Measurements from ENCODE around the gene VPS18.

Gene VPS18

DNA sequence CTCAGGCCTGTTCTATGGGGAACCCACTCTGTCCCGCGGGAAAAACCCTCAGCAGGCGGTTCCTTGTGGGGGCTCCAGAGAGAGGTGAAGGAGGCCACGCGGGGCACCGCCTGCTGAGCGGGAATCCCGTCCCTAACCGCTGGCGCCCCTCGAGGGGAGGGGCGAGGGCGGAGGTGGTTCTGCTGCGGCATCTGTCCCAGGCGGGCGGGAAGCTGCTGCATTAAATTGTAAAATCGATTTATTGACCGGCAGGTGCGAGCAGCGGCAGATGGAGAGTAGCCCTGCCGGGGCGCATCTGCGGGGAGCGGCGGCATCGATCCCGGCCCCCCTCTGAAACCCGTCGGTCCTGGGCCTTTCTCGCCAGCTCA is 31.2 kb downstream of the VPS18 start:
- no peak for FAIRE-seq

DNA sequence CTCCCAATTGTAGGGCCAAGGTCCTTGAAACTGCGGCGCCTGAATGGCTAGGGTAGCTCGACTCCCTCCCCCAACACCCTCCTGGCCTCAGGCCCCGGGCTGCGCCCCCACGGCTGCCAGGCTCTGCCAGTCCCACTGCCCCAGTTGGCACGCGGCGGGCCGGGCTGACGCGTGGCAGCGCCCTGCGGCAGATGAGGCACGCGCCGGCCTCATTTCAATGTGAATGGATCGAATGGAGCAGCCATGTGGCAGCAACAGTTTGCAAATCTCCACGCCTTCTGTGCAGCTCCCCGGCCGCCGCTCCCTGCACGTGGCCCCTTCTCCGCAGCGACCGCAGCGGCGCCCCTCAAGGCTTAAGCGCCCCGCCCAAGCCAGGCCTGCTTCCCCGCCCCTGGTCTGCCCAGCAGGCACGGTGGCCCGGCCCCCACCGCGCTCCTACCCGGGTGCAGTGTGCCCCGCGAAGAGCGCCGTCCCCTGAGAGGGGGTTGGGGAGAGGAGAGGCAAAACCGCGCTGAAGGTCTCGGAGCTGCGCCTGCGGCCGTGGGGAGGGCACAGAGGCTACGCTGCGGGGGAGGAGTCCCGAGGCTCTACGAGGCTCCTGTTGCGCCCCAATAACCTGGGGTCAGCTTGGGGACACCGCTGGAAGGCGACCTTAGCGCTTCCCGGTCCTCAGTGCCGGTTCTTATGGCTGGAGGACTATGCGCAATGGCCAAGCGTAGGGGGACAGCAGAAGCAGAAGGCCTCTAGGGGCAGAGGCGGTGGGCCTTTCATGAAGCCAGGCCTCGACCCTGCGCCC is 31.8 kb downstream of the VPS18 start:
- no peak for FAIRE-seq

DNA sequence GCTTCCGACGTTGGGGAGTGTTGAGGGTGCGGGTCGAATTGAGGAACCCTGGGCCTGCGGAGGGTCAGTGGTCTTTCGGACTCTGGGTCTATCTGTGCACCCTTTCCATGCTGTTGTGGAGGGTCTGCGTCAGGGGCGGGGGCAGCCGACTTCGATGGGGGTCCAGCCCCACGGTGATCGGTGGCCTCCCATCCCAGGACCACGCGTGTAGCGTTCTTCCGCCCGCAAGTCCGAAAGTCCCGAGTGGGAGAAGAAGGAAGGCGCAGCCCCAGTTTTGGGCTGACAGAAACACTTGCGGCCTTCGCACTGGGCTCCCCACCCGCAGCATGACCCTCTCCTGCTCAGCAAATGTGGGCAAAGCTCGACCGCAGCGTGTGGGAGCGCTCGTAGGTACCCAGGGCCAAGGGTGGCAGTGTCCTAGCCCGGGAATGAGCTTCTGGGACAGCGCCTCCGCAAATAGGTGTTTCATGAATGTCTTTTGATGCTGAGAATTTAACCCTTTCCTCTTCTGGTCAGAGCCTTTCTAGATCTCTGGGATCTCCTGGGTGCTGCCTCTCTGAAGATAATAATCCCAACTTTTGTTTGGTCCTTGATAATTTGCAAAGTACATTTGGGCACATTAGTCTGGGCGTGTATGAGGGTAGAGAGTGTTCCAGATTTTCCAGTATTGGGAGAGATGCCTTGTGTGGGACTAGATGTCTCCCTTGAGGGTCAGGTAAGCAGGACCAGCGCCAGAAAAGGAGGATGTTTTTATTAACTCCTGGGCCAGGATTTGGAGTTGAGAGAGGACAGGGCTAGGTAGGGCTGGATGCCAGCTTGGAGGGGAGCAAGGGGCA is 32.6 kb downstream of the VPS18 start:
- no peak for FAIRE-seq

DNA sequence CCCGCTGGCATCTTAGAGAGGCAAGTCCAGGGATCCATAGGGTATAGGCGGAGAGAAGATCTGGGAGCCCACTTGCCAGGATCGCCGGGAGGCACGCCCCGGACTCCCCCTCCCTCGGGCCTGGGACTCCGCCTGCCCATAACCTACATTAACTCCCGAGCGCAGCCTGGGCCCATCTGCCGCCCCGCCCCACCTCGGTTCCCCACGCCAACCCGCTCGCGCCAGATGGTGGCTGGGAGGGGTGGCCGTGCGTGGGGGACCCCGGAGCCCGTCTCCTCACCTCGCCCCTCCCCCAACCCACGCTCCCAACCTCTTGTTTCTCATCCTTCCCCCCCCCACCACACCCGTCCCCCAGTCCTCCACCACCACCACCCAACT is 33.2 kb downstream of the VPS18 start:
- no peak for FAIRE-seq

DNA sequence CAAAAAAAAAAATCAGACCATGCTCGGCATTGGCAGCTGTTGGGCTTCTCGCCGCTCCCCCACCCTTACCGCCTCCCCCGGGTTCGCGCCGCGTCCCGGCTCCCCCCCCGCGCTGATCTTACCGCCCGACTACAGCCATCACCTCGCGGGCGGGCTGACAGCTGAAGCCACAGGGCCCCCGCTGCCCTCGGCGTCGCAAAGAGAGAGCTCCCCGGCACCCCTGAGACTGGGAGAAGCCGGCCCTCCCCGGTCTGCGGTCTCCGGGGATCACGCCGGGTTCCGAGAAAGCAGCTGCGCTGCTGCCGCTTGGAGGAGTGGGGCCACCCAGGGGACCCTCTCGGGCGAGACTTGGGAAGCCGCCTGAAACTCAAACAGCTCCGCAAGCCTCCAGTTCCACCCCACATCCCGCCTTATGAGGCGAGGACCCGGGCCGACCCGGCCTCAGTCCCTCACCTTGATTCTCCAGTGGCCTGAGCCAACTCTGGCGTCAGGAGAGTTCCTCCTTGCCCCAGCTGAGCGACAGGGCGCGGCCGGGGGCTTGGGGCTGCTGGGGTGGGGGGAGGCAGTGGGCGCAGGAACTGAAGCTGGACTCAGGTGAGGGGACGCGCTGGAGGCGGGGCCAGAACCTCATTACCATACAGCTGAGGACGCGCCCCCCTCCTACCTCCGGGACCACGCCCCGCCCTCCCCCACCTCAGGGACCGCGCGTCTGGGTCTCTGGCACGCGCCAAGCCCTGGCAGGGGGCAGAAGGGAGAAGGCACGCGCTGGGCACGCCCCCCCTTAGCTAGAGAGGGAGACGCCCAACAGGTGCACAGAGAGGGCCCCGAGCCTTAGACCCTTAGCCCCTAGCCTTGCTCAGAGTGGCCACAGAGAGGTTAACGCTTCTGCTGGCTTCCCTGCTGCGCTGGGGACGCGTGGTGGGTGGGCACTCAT is 33.9 kb downstream of the VPS18 start:
- FAIRE-seq: no peak

DNA sequence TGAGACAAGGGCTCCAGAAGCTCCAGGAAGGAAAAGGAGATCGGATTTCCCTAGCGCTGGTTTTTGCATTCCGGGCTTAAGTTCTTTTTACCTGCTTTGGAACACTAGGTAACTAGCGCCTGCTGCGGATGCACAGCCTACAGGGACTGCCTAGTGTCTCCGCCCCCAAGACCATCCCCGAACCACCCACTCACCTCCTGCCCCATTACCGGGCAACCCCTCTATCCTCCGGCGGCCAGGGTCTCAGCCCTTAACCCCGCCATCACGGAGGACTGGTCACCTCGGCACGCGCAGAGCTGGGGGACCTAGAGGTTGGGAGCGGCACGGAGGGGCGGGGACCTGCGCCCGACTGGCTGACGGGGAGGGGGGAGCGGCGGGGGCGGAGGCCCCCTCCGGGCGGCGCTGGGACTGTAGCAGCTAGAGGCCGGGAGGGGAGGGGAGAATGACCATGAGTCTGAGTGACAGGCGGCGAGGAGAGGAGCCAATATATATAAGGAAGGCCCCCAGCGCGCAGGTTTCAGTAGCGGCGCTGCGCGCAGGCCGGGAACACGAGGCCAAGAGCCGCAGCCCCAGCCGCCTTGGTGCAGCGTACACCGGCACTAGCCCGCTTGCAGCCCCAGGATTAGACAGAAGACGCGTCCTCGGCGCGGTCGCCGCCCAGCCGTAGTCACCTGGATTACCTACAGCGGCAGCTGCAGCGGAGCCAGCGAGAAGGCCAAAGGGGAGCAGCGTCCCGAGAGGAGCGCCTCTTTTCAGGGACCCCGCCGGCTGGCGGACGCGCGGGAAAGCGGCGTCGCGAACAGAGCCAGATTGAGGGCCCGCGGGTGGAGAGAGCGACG is 34.8 kb downstream of the VPS18 start, which contains the start of gene DLL4:
Gene DLL4, plus strand, starts transcription at position 520 of the 839 bp plus-strand sequence. CDS start 329 bp downstream, outside the sequence.
- no peak for FAIRE-seq

DNA sequence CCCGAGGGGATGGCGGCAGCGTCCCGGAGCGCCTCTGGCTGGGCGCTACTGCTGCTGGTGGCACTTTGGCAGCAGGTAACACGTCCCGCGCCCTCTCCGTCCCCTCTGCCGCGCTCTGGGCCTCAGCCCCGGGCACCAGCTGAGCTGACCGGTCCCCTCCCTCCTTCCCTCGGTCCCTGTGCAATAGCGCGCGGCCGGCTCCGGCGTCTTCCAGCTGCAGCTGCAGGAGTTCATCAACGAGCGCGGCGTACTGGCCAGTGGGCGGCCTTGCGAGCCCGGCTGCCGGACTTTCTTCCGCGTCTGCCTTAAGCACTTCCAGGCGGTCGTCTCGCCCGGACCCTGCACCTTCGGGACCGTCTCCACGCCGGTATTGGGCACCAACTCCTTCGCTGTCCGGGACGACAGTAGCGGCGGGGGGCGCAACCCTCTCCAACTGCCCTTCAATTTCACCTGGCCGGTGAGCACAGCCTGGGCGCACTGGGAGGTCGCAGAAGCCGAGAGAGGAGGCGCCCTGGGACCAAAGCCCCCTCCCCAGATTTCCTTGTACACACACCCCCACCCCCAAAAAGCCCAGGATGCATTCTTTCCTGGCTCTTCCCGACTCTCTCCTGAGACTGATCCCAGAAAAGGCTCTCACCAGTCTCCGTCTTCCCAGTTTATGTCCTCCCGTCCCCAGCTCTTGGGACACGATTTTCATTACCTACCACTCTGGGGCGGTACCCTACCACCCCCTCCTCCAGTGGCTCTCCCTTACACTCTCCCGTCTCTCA is 35.6 kb downstream of the VPS18 start:
- no peak for FAIRE-seq

DNA sequence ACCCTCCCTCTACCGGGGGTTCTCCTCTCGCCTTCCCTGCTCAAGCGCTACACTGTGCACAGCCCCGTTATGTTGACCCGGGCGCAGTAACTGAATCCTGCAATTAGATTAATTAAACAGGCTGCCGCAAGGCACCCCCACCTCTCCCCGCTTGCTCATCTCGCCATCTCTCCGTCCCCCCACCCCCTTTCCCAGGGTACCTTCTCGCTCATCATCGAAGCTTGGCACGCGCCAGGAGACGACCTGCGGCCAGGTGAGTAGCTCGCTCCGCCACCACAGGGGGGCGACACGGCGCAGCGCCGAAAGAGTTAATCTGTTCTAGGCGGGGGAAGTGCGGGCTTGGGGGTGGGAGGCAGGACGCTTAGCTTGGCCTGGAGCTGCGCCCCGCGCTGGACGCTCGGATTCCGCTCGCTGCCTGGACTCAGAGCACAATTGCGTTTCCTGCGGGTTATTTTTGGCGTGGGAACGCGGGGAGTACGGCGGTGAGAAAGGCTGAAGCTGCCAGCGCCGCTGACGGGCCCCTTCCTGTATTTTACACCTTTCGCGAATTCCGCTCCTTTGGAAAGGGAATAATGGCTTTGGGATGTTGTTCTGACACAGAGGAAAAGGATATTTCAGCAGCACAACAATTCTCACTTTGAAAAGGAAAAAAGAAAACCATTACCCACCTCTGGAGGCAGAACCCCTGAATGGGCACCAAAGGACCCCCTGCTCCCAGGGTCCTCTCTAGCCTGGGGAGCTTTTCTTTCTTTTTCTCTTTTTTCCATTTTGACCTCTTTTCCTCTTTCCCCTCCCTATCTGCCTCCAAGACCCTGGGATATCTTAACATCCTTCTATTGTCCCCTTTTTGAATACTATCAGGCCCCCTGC is 36.4 kb downstream of the VPS18 start:
- no peak for FAIRE-seq

DNA sequence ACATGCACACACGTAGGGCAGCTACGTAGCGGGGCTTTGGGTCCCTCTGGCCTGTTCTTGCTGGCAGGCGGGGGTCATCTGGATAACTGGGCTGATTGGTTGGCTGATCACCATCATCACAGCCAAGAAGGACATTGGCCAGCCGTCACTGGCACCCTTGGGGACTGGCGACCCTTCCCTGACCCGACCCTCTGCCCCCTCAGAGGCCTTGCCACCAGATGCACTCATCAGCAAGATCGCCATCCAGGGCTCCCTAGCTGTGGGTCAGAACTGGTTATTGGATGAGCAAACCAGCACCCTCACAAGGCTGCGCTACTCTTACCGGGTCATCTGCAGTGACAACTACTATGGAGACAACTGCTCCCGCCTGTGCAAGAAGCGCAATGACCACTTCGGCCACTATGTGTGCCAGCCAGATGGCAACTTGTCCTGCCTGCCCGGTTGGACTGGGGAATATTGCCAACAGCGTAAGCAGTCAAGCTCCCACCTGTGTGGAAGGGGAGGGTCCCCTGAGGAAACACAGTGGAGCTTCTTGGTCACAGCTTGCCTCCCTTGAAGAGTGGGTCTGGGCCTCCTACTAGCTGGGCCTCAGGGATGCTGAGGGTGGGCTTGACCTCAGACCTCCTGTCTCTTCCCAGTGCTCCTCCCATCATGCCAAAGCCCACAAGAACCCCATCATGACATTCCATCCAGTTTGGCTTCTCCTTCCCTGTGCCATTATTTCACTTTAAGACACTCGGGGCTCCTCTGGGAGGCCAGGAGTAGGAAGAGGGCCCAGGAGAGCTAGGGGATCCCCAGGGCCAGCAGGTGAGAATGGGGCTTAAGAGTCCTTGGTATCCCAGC is 37.3 kb downstream of the VPS18 start:
- no peak for FAIRE-seq

DNA sequence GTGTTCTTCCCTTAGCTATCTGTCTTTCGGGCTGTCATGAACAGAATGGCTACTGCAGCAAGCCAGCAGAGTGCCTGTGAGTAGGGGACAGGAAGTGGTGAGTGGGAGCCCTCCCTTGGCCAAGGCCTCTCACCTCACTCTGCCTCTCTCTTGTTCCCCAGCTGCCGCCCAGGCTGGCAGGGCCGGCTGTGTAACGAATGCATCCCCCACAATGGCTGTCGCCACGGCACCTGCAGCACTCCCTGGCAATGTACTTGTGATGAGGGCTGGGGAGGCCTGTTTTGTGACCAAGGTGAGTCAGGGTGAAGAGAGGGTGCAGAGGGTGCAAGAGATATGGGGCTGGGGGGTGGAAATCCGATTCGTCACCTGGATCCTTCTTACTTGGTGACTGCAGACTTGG is 37.9 kb downstream of the VPS18 start:
- no peak for FAIRE-seq

DNA sequence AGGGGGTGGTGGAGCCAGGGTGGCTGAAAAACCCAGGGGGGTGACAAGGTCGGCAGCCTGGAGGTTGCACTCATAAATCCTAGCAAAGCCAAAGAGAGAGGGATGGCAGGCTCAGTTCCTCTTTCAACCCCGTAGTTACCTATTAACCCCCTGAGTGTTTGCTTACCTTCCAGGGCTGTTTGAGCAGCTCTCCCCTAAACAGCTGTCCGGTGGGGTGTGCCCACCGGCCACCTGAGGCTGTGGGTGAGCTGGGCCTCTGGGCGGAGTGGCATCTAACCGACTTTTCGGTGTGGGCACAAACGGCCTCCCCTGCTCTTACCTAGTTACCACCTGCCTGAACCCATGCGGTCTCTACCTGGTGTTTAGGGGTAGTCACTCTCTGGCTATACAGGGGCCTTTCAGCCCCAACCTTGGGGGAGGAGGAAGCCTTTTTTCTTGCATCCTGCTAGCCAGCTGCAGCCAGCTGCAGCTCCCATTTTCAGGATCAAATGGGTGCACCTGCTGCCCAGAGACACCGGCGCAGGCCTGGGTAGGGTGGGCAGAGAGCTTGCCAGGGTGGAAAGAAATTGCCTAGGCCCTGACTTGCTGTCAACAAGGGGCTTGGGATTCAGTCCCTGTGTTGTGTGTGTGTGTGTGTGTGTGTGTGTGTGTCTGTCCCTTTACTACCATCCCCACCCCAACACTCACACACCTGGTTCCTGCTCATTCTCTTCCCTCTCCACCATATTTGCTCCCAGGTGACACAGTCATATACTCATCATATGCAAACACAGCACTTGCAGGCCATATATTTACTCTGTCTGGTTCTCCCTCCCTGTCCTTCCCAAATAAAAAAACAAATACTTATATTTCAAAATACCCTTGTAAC is 38.6 kb downstream of the VPS18 start:
- FAIRE-seq: no peak

DNA sequence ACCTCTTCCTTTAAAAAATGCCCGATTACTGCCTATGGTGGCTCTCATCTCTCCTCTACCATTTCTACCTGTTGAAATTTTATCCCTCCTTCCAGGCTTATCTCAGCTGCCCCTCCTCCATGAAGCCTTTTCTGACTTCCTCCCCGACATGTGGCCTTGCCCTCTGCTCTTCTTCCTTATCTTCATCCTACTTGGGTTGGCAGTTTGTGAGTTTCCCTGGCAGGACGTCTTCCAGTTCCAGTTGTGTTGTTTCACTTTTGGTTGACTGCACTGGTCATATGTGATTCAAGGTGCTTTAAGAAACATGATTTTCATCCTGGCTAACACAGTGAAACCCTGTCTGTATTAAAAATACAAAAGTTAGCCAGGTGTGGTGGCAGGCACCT is 39.3 kb downstream of the VPS18 start:
- no peak for FAIRE-seq

DNA sequence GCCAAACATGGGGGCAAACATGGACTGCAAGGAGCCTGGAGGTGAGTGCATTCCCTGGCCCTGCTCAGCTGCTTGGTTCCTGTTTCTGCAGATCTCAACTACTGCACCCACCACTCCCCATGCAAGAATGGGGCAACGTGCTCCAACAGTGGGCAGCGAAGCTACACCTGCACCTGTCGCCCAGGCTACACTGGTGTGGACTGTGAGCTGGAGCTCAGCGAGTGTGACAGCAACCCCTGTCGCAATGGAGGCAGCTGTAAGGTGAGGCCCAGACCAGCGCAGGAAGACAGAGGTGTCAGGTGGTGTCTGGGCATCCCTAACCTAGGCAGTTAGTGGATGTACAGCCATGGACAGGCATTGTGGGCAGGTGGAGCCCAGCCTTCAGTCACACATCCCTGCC is 40.2 kb downstream of the VPS18 start:
- no peak for FAIRE-seq

DNA sequence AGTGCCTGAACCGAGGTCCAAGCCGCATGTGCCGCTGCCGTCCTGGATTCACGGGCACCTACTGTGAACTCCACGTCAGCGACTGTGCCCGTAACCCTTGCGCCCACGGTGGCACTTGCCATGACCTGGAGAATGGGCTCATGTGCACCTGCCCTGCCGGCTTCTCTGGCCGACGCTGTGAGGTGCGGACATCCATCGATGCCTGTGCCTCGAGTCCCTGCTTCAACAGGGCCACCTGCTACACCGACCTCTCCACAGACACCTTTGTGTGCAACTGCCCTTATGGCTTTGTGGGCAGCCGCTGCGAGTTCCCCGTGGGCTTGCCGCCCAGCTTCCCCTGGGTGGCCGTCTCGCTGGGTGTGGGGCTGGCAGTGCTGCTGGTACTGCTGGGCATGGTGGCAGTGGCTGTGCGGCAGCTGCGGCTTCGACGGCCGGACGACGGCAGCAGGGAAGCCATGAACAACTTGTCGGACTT is 42.0 kb downstream of the VPS18 start:
- FAIRE-seq: no peak

DNA sequence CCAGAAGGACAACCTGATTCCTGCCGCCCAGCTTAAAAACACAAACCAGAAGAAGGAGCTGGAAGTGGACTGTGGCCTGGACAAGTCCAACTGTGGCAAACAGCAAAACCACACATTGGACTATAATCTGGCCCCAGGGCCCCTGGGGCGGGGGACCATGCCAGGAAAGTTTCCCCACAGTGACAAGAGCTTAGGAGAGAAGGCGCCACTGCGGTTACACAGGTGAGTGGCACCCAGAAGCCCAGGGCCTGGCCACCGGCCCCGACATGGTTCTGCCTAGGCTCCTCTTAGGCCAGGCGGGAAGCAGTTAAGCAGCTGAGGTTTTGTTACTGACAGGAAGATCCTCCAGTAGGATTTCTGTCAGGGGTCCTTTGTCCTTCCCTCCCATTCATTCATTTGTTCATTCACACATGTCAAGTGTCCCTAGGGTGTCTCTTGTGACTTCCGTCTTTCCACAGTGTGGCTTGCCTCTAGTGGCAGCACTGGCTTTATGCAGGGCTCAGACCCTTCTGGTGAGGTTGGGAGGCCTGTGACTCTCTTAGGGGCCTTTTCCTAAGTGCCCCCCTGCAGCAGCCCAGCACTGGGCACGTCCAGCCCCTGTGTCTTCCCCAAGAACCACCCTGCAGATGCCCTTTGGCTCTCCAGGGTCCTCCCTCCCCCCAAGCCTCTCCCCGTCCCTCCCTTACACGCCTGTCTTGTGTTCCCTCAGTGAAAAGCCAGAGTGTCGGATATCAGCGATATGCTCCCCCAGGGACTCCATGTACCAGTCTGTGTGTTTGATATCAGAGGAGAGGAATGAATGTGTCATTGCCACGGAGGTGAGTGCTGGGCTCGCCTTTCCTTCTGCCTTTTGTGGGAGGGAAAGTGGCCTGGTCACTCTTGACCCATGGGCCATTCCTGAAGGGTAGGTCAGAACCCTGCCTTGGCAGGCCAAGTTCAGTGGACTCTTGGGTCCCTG is 42.7 kb downstream of the VPS18 start:
- FAIRE-seq: no peak

DNA sequence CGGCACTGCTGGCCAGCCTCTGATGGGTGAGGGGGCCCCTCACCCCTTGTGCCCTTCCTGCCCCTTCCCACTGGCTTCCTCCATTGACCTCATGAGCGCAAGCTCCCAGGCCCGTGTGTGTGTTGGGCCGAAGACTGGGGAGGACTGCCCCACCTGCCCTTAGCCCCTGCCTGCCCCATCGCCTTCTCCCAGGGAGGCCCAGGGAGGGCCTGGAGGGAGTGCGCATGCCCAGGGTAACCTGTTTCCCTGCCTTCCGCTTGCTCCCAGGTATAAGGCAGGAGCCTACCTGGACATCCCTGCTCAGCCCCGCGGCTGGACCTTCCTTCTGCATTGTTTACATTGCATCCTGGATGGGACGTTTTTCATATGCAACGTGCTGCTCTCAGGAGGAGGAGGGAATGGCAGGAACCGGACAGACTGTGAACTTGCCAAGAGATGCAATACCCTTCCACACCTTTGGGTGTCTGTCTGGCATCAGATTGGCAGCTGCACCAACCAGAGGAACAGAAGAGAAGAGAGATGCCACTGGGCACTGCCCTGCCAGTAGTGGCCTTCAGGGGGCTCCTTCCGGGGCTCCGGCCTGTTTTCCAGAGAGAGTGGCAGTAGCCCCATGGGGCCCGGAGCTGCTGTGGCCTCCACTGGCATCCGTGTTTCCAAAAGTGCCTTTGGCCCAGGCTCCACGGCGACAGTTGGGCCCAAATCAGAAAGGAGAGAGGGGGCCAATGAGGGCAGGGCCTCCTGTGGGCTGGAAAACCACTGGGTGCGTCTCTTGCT is 43.7 kb downstream of the VPS18 start:
- FAIRE-seq: no peak
